ENCODE measurements around the gene SPCS3.
"Not testable (repeated sequence)": the region's sequence is repeated elsewhere in the genome, so short reads cannot be mapped to it uniquely, and the experiment has no call there.

Gene SPCS3

DNA sequence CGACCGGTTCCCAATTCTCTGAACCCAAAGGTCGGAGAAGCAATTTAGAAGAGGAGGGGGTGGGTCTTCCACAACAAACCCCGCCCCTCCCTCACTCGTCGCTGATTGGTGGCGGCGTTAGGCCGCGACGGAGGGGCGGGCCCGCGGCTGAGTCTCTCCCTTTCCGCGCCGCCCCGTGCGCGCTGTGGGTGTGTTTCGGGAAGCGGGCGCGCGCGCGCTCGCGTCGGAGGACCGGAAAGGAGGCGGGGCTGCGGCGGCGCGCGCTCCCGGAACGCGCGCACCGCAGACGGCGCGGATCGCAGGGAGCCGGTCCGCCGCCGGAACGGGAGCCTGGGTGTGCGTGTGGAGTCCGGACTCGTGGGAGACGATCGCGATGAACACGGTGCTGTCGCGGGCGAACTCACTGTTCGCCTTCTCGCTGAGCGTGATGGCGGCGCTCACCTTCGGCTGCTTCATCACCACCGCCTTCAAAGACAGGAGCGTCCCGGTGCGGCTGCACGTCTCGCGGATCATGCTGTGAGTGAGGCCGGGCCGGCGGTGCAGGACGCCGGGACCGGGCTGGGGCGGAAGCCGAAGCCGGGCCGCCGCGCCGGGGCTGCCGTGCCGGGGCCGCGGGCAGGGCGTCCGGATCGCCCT lies at the start of gene SPCS3:
Gene SPCS3, plus strand, starts transcription at position 263 of the 636 bp plus-strand sequence. Its CDS starts 111 bp downstream, at position 374.
- DNase-seq (ENCODE audit: low spot score) = peak; percentile 98

DNA sequence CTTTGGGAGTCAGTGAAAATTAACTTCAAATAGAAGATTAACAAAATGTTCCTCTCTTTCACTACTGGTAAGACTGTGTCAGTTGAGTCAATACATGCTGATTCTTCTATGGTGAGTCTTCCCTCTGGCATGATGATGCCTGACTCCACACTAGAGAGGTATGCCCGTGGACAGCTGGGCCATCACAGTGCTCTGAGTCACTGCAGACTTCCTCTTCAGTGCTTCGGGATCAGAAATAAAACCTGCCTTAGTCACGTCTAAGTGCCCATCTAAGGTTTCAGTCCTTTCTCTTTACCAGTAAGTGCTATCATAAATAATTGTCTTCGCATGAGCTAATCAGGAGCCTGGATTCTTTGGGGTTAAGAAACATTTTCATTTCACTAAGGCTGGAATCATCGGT lies 49.1 kb upstream of the SPCS3 start:
- peak; percentile 91 for DNase-seq (ENCODE audit: low spot score)

DNA sequence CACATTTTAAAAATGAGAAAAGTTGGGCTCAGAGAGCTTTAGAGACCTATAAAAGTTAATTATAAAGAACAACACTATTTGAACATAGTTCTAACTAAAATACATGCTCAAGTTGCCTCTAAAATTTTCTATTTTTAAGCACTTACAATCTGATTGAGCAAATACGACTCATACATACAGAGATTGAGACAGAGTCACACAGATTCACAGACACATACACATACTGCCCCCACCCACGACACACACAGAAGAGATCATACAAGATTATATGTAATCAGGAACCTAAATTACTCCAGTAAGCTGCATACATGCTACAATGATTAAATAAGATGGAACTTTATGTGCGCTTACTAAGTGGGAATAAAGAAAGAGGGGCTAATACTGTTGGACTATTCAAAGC lies 48.0 kb upstream of the SPCS3 start:
- DNase-seq (ENCODE audit: low spot score) = no peak

DNA sequence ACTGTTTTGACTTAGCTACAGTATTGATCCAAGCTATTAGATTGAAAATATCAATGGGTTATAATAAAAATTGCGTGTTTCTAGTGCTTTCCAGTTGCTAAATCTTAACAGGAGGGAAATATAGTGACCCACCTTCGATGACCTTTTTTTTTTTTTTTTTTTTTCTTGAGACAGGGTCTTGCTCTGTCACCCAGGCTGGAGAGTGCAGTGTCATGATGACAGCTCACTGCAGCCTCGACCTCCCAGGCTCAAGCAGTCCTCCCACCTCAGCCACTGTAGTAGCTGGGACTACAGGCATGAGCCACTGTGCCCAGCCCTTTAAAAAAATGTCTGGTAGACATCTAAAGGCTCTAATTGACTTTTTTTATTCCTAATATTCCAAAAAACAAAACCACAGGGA lies 47.0 kb upstream of the SPCS3 start:
- DNase-seq (ENCODE audit: low spot score) = no peak

DNA sequence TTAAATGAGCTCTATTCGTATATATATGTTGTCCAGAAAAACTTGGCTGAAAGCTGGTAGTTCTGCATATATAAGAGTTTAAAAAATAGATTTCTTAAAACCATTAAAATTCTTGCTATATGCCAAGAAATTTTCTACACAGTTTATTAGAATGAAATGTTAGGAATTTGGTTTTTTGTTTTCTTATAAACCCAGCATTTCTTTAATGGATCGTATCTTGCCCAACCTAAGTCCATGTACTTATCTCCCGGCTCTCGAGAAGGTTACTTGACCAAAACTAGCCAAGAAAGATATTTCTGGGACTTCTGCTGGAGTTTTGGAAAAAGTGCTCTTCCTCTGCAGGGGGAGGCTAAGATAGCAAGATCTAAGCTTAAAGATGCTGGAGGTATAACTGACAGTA lies 46.0 kb upstream of the SPCS3 start:
- DNase-seq (ENCODE audit: low spot score) = no peak

DNA sequence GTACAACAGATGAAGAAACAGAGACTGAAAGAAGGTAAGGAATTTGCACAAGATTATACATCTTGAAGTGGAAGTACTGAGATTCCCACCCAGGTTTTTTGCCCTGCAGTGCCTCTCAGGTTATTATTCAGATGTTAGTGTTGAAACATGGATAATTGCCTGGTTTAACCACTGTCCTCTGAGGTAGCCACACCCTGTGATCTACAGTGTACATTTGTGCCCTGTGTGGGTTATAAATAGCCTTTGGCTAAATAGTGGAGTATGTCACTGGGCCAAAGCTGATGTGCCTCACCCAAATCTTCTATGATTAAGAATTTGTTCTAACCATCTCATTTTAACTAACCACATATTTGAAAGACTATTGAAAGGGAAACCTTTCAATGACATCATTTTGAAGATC lies 45.3 kb upstream of the SPCS3 start:
- DNase-seq (ENCODE audit: low spot score) = peak; percentile 63

DNA sequence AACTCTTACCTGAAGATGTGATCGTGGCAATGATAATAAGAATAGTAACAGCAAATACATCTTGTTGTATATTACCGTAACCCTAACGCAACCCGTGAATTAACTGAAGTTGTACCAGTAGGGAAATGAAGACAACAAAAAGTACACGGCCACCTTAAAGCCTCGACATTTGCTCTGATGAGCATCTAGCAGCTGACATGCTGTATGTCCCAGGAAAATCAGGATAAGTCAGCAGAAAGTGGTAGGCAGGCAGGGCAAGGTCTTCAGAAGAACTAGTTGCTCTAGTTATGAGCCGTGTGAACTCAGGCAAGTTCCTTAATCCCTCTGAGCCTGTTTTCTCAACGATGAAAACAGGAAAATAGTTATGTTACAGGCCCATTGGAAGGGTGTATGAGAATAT lies 43.1 kb upstream of the SPCS3 start:
- no peak for DNase-seq (ENCODE audit: low spot score)

DNA sequence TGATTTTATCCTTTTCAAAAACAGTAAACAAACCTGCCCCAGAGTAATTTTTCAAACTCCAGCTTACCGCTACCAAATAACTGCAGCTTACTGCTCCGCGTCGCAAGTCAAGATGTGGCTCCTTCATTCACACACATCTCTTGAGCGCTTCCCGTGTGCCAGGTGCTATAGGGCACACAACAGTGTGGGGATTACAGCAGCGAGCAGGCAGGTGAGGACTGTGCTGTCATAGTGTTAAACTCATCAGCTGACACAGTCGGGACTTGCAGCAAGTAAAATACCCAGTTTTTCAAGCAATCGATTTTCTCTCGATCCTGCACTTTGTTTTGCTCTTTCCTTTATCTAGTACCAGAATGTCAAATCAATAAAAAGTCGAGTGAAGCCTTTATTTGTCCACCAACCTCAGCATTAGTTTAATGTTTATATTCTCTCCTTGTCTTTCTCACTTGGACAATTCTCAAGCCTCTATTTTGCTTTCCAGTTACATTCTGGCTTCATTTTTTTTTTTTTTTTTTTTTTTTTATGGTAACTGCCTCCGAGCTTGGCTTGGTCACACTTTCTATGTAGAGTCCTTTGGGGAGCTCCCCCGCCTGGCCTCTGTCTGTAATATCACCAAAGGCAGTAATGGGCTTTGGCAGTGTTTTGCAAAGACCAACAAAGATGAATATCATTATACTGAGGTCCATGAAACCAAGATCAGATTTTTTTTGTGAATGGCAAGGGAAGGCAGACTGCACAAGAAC lies 42.4 kb upstream of the SPCS3 start:
- DNase-seq (ENCODE audit: low spot score) = peak; percentile 85

DNA sequence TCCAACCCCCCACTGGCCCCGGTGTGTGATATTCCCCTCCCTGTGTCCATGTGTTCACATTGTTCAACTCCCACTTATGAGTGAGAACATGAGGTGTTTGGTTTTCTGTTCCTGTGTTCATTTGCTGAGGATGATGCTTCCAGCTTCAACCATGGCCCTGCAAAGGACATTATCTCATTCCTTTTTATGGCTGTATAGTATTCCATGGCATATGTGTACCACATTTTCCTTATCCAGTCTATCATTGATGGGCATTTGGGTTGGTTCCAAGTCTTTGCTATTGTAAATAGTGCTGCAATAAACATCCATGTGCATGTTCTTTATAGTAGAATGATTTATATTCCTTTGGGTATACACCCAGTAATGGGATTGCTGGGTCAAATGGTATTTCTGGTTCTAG lies 40.2 kb upstream of the SPCS3 start:
- not testable (repeated sequence) for DNase-seq (ENCODE audit: low spot score)

DNA sequence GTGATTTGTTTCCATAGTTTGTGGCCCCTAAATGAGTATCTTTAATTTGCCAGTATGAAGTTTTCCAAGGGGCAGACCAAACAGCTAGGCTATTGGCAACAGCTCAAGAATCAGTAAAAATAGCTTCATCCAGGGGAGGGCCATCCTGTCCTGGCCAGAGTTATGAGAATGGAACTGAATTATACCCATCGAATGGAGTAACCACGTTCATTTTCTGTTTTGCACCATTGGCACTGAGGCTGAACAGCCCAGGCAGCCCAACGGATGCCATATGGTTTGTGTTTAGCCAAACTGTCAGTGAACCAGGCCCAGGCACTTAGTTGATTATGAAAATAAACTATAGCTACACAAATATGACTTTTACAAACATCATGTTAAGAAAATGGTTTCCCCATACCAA lies 33.0 kb upstream of the SPCS3 start:
- DNase-seq (ENCODE audit: low spot score) = peak; percentile 14

DNA sequence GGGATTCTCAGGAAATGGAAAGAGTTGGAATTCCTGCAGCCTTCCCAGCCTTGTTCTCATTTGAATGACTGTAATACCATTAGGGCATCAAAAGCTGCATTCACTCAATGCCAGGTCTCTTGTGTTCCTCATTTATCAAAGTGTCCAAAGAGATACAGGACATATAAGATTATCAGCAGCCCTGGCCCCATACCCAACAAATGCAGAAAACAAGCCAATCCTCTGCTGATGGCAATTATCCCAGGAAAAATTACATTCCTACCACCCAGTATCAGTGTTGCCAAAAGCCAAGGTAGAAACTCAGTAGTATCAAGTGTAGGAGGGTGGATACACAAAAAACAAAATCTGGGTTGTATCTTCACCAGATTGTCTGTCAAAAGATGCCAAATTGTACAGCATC lies 32.2 kb upstream of the SPCS3 start:
- DNase-seq (ENCODE audit: low spot score) = no peak

DNA sequence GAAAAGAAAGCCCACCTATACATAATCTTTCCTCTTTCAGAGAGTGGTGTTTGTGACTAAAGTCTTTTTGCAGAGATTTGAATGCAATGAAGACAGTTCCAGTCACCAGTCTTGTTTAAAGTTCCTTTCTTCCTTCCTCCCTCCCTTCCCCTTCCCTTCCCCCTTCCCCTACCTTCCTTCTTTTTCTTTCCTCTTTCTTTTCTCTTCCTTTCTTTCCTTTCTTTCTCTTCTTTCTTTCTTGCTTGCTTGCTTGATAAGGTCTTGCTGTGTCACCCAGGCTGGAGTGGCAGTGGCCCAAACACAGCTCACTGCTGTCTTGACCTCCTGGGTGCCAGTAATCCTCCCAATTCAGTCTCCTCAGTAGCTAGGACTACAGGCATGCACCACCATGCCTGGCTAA lies 31.7 kb upstream of the SPCS3 start:
- no peak for DNase-seq (ENCODE audit: low spot score)

DNA sequence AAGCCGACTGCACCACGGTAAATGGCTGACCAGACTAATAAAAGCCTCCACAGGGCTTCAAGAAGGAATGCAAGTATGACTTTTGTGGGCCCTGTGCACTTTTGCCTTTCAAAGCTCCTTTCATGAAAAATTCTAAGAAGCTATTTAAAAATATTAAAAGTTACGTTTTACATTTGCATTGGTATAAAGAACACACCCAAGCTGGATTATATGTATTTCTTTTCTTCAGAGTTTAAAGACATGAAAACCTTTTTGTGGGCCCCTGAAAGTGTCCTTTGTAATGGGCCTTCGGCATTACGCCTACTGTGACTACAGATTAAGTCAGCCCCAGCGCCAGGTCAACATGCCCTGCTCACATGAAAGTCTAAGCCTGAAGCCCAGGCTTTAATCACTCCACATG lies 30.2 kb upstream of the SPCS3 start:
- DNase-seq (ENCODE audit: low spot score) = no peak

DNA sequence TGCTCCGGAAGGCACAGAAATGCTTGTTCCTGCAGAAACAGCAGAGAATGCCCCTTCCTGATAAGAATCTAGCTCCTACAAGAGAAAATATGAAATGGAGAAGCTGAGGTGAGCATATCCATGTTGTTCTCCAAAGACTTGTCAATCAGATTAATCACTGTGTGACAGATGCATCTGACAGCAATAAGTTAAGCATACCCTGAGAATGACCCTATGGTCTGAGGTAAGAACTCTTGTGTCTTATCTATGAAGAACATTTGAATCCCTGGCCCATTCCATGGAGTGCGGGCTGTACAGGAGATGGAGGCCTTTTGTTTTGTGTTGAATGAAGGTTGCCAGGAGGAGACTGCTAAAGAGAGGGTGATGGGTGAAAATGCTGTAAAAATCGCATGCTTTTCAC lies 29.2 kb upstream of the SPCS3 start:
- no peak for DNase-seq (ENCODE audit: low spot score)

DNA sequence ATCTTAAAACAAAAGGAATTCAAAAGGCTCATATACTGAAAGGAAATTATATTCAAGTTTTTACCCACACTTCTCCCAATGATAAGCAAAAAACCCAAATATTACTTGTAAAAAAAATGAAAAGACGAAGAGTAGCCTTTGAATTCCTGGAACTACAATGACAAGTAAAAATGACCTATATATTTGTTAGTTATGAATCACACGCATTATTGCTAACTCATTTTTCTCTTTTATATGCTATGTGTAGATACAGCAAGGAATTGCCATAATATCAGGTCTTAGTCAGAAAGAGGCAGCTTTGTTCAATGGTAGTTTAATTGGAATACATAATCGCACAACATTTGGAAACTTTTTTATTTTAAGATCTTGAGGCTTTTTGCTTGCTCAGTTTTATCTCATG lies 28.0 kb upstream of the SPCS3 start:
- DNase-seq (ENCODE audit: low spot score) = no peak

DNA sequence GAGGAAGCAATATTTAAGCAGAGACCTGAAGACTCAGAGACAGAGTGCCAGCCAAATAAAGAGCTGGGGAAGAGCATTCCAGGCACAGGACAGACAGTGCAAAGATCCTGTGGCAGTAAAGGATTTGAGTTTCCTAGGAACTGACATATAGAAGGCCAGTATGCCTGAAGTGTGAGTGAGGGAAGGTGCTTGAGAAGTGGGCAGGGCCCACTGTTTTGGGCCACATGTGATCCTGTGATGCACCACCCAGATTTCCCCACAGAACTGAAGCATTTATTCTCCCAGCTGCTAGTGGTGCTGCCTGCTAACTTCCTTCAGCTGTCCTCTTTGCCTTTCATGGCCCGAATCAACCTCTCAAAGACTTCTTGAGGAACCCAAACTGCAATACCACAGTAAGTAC lies 26.8 kb upstream of the SPCS3 start:
- DNase-seq (ENCODE audit: low spot score) = no peak

DNA sequence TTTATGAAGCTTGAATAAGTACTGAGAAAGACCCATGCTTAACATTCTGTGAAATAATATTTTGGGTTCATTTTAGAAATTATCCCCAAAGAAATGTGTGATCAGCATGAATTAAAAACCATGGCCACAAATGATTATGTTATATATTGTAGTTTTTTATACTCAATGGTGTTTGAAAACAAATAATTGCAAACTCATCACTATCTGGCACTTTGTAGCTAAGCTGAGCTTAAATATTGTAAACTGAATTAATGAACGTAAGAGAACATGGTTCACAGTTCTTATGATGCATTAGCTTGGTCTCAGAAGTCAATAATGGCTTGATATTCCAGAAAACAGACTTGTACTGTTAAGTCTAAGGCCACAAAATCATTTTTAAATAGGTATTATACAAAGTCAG lies 26.1 kb upstream of the SPCS3 start:
- no peak for DNase-seq (ENCODE audit: low spot score)

DNA sequence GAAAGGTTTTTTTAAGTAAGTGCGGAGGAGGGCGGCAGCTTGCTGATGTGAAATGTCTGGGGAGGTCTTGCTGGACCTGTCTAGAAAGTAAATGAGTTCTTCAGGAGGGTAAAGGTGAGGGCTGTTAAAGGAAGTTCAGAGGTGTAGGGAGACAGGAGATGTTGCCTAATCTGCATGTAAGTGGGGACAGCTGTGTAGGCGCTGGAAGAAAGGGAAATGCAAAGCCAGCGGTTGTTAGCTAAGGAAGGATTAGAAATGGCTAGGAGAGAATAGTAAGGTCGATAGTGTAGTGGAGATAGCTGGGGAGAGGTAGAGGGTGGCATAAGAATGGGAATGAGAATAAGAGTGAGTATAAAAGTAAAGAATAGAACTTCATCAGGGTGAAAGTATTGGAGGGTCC lies 23.9 kb upstream of the SPCS3 start:
- not testable (repeated sequence) for DNase-seq (ENCODE audit: low spot score)

DNA sequence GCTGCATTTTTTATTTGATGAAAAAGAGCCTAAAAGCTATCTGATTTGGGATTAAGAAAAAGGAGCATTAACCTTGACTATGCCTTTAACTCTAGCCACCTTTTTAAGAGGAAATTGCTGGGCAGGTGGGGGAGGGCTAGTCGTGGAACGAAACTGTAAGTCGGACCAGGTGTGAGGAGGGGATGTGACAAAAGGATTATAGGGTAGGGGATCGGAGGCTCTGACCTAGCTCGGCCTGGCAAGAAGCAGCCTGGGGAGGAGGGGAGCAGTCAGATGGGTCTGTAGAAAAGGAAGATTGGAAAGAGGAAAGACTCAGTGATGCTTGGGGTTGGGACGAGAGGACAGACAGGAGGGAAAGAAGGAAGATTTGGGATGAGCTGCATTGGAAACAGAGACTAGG lies 21.1 kb upstream of the SPCS3 start:
- DNase-seq (ENCODE audit: low spot score) = no peak

DNA sequence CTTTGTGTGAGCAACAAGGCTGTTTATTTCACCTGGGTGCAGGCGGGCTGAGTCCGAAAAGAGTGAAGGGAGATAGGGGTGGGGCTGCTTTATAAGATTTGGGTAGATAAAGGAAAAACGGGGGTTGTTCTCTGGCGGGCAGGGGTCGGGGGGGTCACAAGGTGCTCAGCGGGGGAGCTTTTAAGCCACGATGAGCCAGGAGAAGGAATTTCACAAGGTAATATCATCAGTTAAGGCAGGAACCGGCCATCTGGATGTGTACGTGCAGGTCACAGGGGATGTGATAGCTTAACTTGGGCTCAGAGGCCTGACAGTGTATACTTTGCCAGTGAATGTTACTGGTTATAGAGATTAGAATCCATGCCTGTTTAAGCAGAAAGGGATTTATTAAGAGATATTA lies 19.7 kb upstream of the SPCS3 start:
- no peak for DNase-seq (ENCODE audit: low spot score)

DNA sequence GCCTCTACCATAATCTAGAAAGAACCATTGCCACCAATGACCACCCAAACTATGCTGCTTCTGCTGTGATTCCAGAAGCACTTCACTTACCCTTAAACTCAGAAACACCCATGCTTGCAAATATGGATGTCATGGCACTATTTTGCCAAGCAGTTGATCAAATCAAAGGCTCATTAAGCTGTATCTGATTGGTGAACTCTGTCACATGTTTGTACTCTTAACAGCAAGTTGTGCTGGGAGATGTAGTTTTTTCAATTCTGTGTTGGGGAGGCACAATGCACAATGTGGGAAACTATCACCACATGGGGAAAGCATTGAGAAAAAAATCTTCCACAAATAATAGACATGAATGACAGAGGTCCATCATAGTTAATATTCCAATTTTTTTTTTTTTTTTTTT lies 19.2 kb upstream of the SPCS3 start:
- DNase-seq (ENCODE audit: low spot score) = no peak

DNA sequence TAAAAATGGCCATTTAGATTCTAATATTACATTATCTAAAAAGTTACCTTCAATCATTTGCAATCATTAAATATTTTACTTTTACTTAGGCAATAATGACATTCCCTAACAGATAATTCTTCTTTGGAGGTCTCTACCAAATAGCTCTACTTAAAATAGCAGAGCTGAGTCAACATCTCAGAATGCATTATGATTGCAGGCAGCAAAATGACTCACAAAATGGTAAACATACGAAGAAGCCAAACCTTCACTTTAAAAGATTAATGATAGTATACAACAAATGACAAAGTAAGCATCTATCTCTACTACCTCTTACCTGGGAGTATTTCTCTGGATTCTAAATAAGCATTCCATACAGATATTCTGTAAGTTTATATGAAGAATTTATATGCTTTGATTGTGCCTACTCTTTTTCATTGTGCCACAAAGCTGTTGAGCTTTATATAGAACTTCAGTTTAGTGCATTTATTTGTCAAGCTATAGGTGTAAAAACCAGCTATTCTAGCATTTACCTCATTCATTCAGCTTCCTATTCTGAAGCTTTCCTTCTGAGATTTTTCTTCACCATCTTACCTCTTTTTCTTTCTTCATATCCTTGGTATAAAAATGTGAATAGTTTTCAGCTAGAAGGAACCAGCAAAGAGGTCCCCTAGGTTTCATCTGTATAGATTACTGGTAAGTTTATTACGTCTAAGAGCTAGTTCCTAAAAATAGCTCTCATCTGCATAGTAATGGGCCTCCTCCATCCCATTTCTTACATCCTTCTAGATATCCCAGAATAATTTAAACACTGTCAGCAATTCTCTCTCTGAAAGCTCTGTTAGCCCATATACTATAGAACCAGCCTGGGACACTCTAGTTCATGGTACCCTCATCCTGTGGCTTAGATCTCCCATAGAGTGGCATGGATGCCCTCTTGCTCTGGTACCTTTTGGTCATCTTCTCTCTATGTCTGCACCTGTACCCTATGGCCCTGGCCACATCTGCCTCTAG lies 17.2 kb upstream of the SPCS3 start:
- peak; percentile 64 for DNase-seq (ENCODE audit: low spot score)

DNA sequence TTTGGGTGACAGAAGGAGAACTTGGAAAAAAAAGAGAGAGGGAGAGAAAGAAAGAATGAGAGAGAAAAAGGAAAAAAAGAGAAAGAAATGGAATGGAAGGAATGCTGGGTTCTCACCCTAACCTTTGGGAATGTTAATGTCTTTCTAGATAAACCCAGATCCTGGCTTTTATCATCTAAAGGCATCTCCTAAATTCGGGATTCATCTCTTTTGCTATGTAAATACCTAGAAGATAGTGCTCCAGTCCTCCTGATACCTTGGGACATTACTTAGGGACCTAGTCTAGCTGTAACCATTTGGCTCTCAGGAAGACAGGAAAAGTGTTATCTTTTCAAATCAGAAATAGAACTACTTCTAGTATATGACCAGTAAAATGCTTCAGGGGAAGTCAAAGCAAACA lies 15.8 kb upstream of the SPCS3 start:
- DNase-seq (ENCODE audit: low spot score) = no peak
